Measurements from ENCODE around the gene GPATCH4. TPM values are rescaled to one million over a fixed set of nuclear protein-coding genes. Genes with fewer than 3 reads are reported as not detected.

The GPATCH4 gene
- total RNA-seq, 1 experiment from 2014 or later = 44.4 TPM

GRCh38 chr1:156598731-156599432 lies 2.4 kb downstream of the GPATCH4 start:
- POLR2A ChIA-PET = interaction anchor here (0.6 to 1.4 kb wide), 2 partner anchors 8 to 98 kb away, joined by 4 read pairs; partner anchors contain the start of gene NAXE
- in situ Hi-C loops (cut with HindIII; ENCODE audit: low pct_unique_long_range_greater_than_20kb, low sequenced_read_pairs) = no loop called here
- ATAC-seq (no peak), DNase-seq (ENCODE audit: low read depth, low spot score) (no peak)
- intact Hi-C loops (cut with micrococcal nuclease; ENCODE audit: unreplicated experiment) = no loop called here
- TF ChIP-seq POLR2AphosphoS5 (IDR thresholded peaks at IDR 0.05; ENCODE audit: low read depth, low read length) = no peak
- no peak for TF ChIP-seq REST (IDR thresholded peaks at IDR 0.05; ENCODE audit: insufficient read depth in 1 of 2, low read depth in 2 of 2, low read length in 1 of 2)
- TF ChIP-seq CTCF (IDR thresholded peaks at IDR 0.05) = no peak
- TF ChIP-seq TCF7L2 (IDR thresholded peaks at IDR 0.05; ENCODE audit: low read depth, low read length) = no peak
- no peak for TF ChIP-seq SIN3A (IDR thresholded peaks at IDR 0.05; ENCODE audit: borderline replicate concordance, insufficient read depth, low read depth, low read length)
- Histone ChIP-seq H3K36me3 (ENCODE audit: control insufficient read depth, insufficient read depth, low read length) (peaks cover 21% of the 10 kb centered on the region), H3K27me3 (ENCODE audit: control insufficient read depth, insufficient read depth, low read length) (no peaks in the 10 kb centered on the region), H3K27ac (ENCODE audit: low read length) (no peak overlapping the region), H3K4me3 (ENCODE audit: low read depth in 2 of 2, low read length in 2 of 2) (no peak overlapping the region), H3K4me1 (ENCODE audit: control insufficient read depth, insufficient read depth, low read length) (peaks cover 9% of the 10 kb centered on the region), H3K9me3 (ENCODE audit: control insufficient read depth, insufficient read depth, low read depth, low read length) (no peaks in the 10 kb centered on the region)
- CTCF ChIA-PET = interaction anchor here (0.6 kb wide), 1 partner anchor 107 kb away, joined by 5 read pairs; the partner anchor contains the start of gene CRABP2
- BruUV-seq (replicated peaks) = no TSS peak

GRCh38 chr1:156598125-156598524 lies 3.2 kb downstream of the GPATCH4 start:
- Histone ChIP-seq H3K9me3 (ENCODE audit: control insufficient read depth, insufficient read depth, low read depth, low read length) (no peaks in the 10 kb centered on the region), H3K4me1 (ENCODE audit: control insufficient read depth, insufficient read depth, low read length) (peaks cover 13% of the 10 kb centered on the region), H3K36me3 (ENCODE audit: control insufficient read depth, insufficient read depth, low read length) (peaks cover 22% of the 10 kb centered on the region), H3K27me3 (ENCODE audit: control insufficient read depth, insufficient read depth, low read length) (no peaks in the 10 kb centered on the region), H3K4me3 (ENCODE audit: low read depth in 2 of 2, low read length in 2 of 2) (no peak overlapping the region), H3K27ac (ENCODE audit: low read length) (no peak overlapping the region)
- POLR2A ChIA-PET = interaction anchor here (0.6 kb wide), 1 partner anchor 97 kb away, joined by 4 read pairs; no protein-coding TSS in a partner anchor
- no peak for TF ChIP-seq TCF7L2 (IDR thresholded peaks at IDR 0.05; ENCODE audit: low read depth, low read length)
- TF ChIP-seq CTCF (IDR thresholded peaks at IDR 0.05) = no peak
- no peak for TF ChIP-seq REST (IDR thresholded peaks at IDR 0.05; ENCODE audit: insufficient read depth in 1 of 2, low read depth in 2 of 2, low read length in 1 of 2)
- no peak for TF ChIP-seq POLR2AphosphoS5 (IDR thresholded peaks at IDR 0.05; ENCODE audit: low read depth, low read length)
- TF ChIP-seq SIN3A (IDR thresholded peaks at IDR 0.05; ENCODE audit: borderline replicate concordance, insufficient read depth, low read depth, low read length) = no peak
- in situ Hi-C loops (cut with HindIII; ENCODE audit: low pct_unique_long_range_greater_than_20kb, low sequenced_read_pairs) = no loop called here
- no TSS peak for BruUV-seq (replicated peaks)
- CTCF ChIA-PET = no interaction called here
- DNase-seq (ENCODE audit: low read depth, low spot score) = no peak
- no peak for ATAC-seq
- intact Hi-C loops (cut with micrococcal nuclease; ENCODE audit: unreplicated experiment) = no loop called here

Data from Panc1 (cell line).